PC-9 (cell line): Measurements from ENCODE around the gene LIMK1.

Experiments
- CTCF ChIP-seq: fragments of 200-600 bp; sonication (generic); conservative IDR thresholded peaks from 2 replicates; pipeline ENCODE4 v1.6.1; 2017; ENCODE audit warnings: mixed run types, antibody characterized with exemption, mild to moderate bottlenecking, moderate library complexity
- EZH2 ChIP-seq: fragments of 200-600 bp; sonication (generic); IDR thresholded peaks from 2 replicates; pipeline ENCODE4 v1.8.0; 2017; ENCODE audit warnings: antibody characterized with exemption, low read depth

- TF ChIP-seq CTCF = no peak
- TF ChIP-seq EZH2 = no peak
These were observed 31.0 kb upstream of the LIMK1 start for GRCh38 chr7:74052628-74053027.
